ENCODE measurements around the gene SLC2A8.

The SLC2A8 gene

GRCh38 chr9:127388037-127388855 lies 8.7 kb upstream of the SLC2A8 start:
- H3K4me2 ChIP-seq (ENCODE audit: low read depth, low read length, poor library complexity, severe bottlenecking), result no peak overlapping the region
- no peak overlapping the region for H3K4me3 ChIP-seq (ENCODE audit: low read length, poor library complexity, severe bottlenecking)
- H3K9ac ChIP-seq (ENCODE audit: low read depth, low read length, poor library complexity, severe bottlenecking), result no peak overlapping the region

GRCh38 chr9:127388856-127389238 lies 8.1 kb upstream of the SLC2A8 start:
- H3K9me2 ChIP-seq (replicated peaks; ENCODE audit: low read depth, low read length), result no peaks in the 10 kb centered on the region
- no peaks in the 10 kb centered on the region for H3K36me3 ChIP-seq (ENCODE audit: insufficient read depth, low read length)
- no peaks in the 10 kb centered on the region for H3K79me2 ChIP-seq (ENCODE audit: insufficient read depth, low read length)
- TF ChIP-seq EZH2phosphoT487 (IDR thresholded peaks at IDR 0.05; ENCODE audit: borderline replicate concordance) (no peak), CTCF (conservative IDR thresholded peaks at IDR 0.05; ENCODE audit: low read length) (no peak)
- no peak overlapping the region for H3K4me3 ChIP-seq (ENCODE audit: low read length, poor library complexity, severe bottlenecking)
- 0 out of 2 replicates have a peak, but pooled peaks cover 5% of the 10 kb centered on the region for H3F3A ChIP-seq (ENCODE audit: low read depth)
- no peak overlapping the region for H2AFZ ChIP-seq (ENCODE audit: low read length)
- peaks cover 7% of the 10 kb centered on the region for H4K20me1 ChIP-seq (ENCODE audit: insufficient read depth, low read length, poor library complexity, severe bottlenecking)
- H3K4me1 ChIP-seq (ENCODE audit: insufficient read depth, low read length, poor library complexity, severe bottlenecking), result peaks cover 13% of the 10 kb centered on the region
- no peak overlapping the region for H3K4me2 ChIP-seq (ENCODE audit: low read depth, low read length, poor library complexity, severe bottlenecking)
- no peaks in the 10 kb centered on the region for H3K9me3 ChIP-seq (ENCODE audit: insufficient read depth, low read depth, low read length)
- peaks cover 85% of the 10 kb centered on the region for H3K27me3 ChIP-seq (ENCODE audit: insufficient read depth, low read length, poor library complexity, severe bottlenecking)
- no peak overlapping the region for H3K9ac ChIP-seq (ENCODE audit: low read depth, low read length, poor library complexity, severe bottlenecking)

More at GRCh38 chr9:127388037-127388855, 8.7 kb upstream of the SLC2A8 start:
- Histone ChIP-seq H3K9me3 (ENCODE audit: insufficient read depth, low read depth, low read length) (no peaks in the 10 kb centered on the region), H3K4me1 (ENCODE audit: insufficient read depth, low read length, poor library complexity, severe bottlenecking) (peaks cover 13% of the 10 kb centered on the region), H3K79me2 (ENCODE audit: insufficient read depth, low read length) (no peaks in the 10 kb centered on the region), H3K36me3 (ENCODE audit: insufficient read depth, low read length) (no peaks in the 10 kb centered on the region), H3K9me2 (replicated peaks; ENCODE audit: low read depth, low read length) (no peaks in the 10 kb centered on the region), H4K20me1 (ENCODE audit: insufficient read depth, low read length, poor library complexity, severe bottlenecking) (peaks cover 7% of the 10 kb centered on the region), H3K27me3 (ENCODE audit: insufficient read depth, low read length, poor library complexity, severe bottlenecking) (peaks cover 85% of the 10 kb centered on the region), H3F3A (ENCODE audit: low read depth) (0 out of 2 replicates have a peak, but pooled peaks cover 5% of the 10 kb centered on the region), H2AFZ (ENCODE audit: low read length) (no peak overlapping the region)
- TF ChIP-seq CTCF (conservative IDR thresholded peaks at IDR 0.05; ENCODE audit: low read length) (no peak), EZH2phosphoT487 (IDR thresholded peaks at IDR 0.05; ENCODE audit: borderline replicate concordance) (peak; percentile 90)

- Histone ChIP-seq H3K36me3 (ENCODE audit: insufficient read depth, low read length) (no peaks in the 10 kb centered on the region), H3K9me2 (replicated peaks; ENCODE audit: low read depth, low read length) (no peaks in the 10 kb centered on the region), H3K9ac (ENCODE audit: low read depth, low read length, poor library complexity, severe bottlenecking) (no peak overlapping the region), H3K9me3 (ENCODE audit: insufficient read depth, low read depth, low read length) (no peaks in the 10 kb centered on the region), H3K27me3 (ENCODE audit: insufficient read depth, low read length, poor library complexity, severe bottlenecking) (peaks cover 85% of the 10 kb centered on the region), H3K4me3 (ENCODE audit: low read length, poor library complexity, severe bottlenecking) (no peak overlapping the region), H3K79me2 (ENCODE audit: insufficient read depth, low read length) (no peaks in the 10 kb centered on the region), H4K20me1 (ENCODE audit: insufficient read depth, low read length, poor library complexity, severe bottlenecking) (peaks cover 7% of the 10 kb centered on the region), H3K4me1 (ENCODE audit: insufficient read depth, low read length, poor library complexity, severe bottlenecking) (peaks cover 13% of the 10 kb centered on the region), H3K4me2 (ENCODE audit: low read depth, low read length, poor library complexity, severe bottlenecking) (no peak overlapping the region), H3F3A (ENCODE audit: low read depth) (0 out of 2 replicates have a peak, but pooled peaks cover 5% of the 10 kb centered on the region), H2AFZ (ENCODE audit: low read length) (no peak overlapping the region)
- TF ChIP-seq EZH2phosphoT487 (IDR thresholded peaks at IDR 0.05; ENCODE audit: borderline replicate concordance) (no peak), CTCF (conservative IDR thresholded peaks at IDR 0.05; ENCODE audit: low read length) (no peak)
Measured at GRCh38 chr9:127389381-127390247, 7.4 kb upstream of the SLC2A8 start.
